ENCODE measurements around the gene ERP29.
"Not testable (repeated sequence)": the region's sequence is repeated elsewhere in the genome, so short reads cannot be mapped to it uniquely, and the experiment has no call there.

ERP29 gene

GRCh38 chr12:112001576-112001975, 11.7 kb upstream of the ERP29 start:
- no peaks in the 10 kb centered on the region for H3K4me1 ChIP-seq (ENCODE audit: control insufficient read depth, insufficient read depth, low read length)
- H3K27me3 ChIP-seq (ENCODE audit: control insufficient read depth, insufficient read depth, low read length, poor library complexity, severe bottlenecking), result no peaks in the 10 kb centered on the region
- no peak overlapping the region for H3K4me3 ChIP-seq (ENCODE audit: insufficient read depth, low read depth, low read length)
- H3K27ac ChIP-seq (ENCODE audit: insufficient read depth, low read depth, low read length, poor library complexity, severe bottlenecking), result no peak overlapping the region
- no peaks in the 10 kb centered on the region for H3K36me3 ChIP-seq (ENCODE audit: control insufficient read depth, insufficient read depth, low read length)
- H3K9me3 ChIP-seq (ENCODE audit: control insufficient read depth, low read length), result no peaks in the 10 kb centered on the region

- no peaks in the 10 kb centered on the region for H3K9me3 ChIP-seq (ENCODE audit: control insufficient read depth, low read length)
- WGBS, 2 experiments, result 91 to 93% methylated on average over 3 of the region's 3 CpGs
- no peaks in the 10 kb centered on the region for H3K27me3 ChIP-seq (ENCODE audit: control insufficient read depth, insufficient read depth, low read length, poor library complexity, severe bottlenecking)
- H3K27ac ChIP-seq (ENCODE audit: insufficient read depth, low read depth, low read length, poor library complexity, severe bottlenecking), result no peak overlapping the region
- no peaks in the 10 kb centered on the region for H3K4me1 ChIP-seq (ENCODE audit: control insufficient read depth, insufficient read depth, low read length)
- H3K4me3 ChIP-seq (ENCODE audit: insufficient read depth, low read depth, low read length), result no peak overlapping the region
- H3K36me3 ChIP-seq (ENCODE audit: control insufficient read depth, insufficient read depth, low read length), result no peaks in the 10 kb centered on the region
These were observed 9.2 kb upstream of the ERP29 start for GRCh38 chr12:112004041-112004440.

GRCh38 chr12:112005419-112006395, 7.5 kb upstream of the ERP29 start:
- H3K36me3 ChIP-seq (ENCODE audit: control insufficient read depth, insufficient read depth, low read length), result peaks cover 4% of the 10 kb centered on the region
- H3K4me1 ChIP-seq (ENCODE audit: control insufficient read depth, insufficient read depth, low read length), result no peaks in the 10 kb centered on the region
- H3K27me3 ChIP-seq (ENCODE audit: control insufficient read depth, insufficient read depth, low read length, poor library complexity, severe bottlenecking), result no peaks in the 10 kb centered on the region
- H3K9me3 ChIP-seq (ENCODE audit: control insufficient read depth, low read length), result no peaks in the 10 kb centered on the region
- no peak overlapping the region for H3K27ac ChIP-seq (ENCODE audit: insufficient read depth, low read depth, low read length, poor library complexity, severe bottlenecking)
- no peak overlapping the region for H3K4me3 ChIP-seq (ENCODE audit: insufficient read depth, low read depth, low read length)
- WGBS, 2 experiments, result 73% methylated on average over 6 of the region's 6 CpGs

- Histone ChIP-seq H3K27me3 (ENCODE audit: control insufficient read depth, insufficient read depth, low read length, poor library complexity, severe bottlenecking) (no peaks in the 10 kb centered on the region), H3K4me1 (ENCODE audit: control insufficient read depth, insufficient read depth, low read length) (no peaks in the 10 kb centered on the region), H3K27ac (ENCODE audit: insufficient read depth, low read depth, low read length, poor library complexity, severe bottlenecking) (no peak overlapping the region), H3K4me3 (ENCODE audit: insufficient read depth, low read depth, low read length) (no peak overlapping the region), H3K36me3 (ENCODE audit: control insufficient read depth, insufficient read depth, low read length) (peaks cover 4% of the 10 kb centered on the region), H3K9me3 (ENCODE audit: control insufficient read depth, low read length) (no peaks in the 10 kb centered on the region)
- WGBS, 2 experiments, result 90 to 95% methylated on average over 9 of the region's 9 CpGs
These were observed 5.3 kb upstream of the ERP29 start for GRCh38 chr12:112007945-112008344.

GRCh38 chr12:112008918-112009317, 4.3 kb upstream of the ERP29 start:
- H3K27ac ChIP-seq (ENCODE audit: insufficient read depth, low read depth, low read length, poor library complexity, severe bottlenecking), result no peak overlapping the region

GRCh38 chr12:112009596-112009995, 3.6 kb upstream of the ERP29 start:
- not testable (repeated sequence) for H3K27ac ChIP-seq (ENCODE audit: insufficient read depth, low read depth, low read length, poor library complexity, severe bottlenecking); H3K36me3 ChIP-seq (ENCODE audit: control insufficient read depth, insufficient read depth, low read length); H3K27me3 ChIP-seq (ENCODE audit: control insufficient read depth, insufficient read depth, low read length, poor library complexity, severe bottlenecking); H3K9me3 ChIP-seq (ENCODE audit: control insufficient read depth, low read length); H3K4me1 ChIP-seq (ENCODE audit: control insufficient read depth, insufficient read depth, low read length); H3K4me3 ChIP-seq (ENCODE audit: insufficient read depth, low read depth, low read length)
- WGBS, 2 experiments, result 85 to 89% methylated on average over 2 of the region's 3 CpGs

More at GRCh38 chr12:112008918-112009317, 4.3 kb upstream of the ERP29 start:
- Histone ChIP-seq H3K9me3 (ENCODE audit: control insufficient read depth, low read length) (no peaks in the 10 kb centered on the region), H3K4me1 (ENCODE audit: control insufficient read depth, insufficient read depth, low read length) (no peaks in the 10 kb centered on the region), H3K36me3 (ENCODE audit: control insufficient read depth, insufficient read depth, low read length) (peaks cover 4% of the 10 kb centered on the region), H3K4me3 (ENCODE audit: insufficient read depth, low read depth, low read length) (no peak overlapping the region), H3K27me3 (ENCODE audit: control insufficient read depth, insufficient read depth, low read length, poor library complexity, severe bottlenecking) (no peaks in the 10 kb centered on the region)
- WGBS, 2 experiments, result no CpG with 5 or more reads among the region's 3 CpGs

- H3K4me3 ChIP-seq (ENCODE audit: insufficient read depth, low read depth, low read length), result no peak overlapping the region
- no peaks in the 10 kb centered on the region for H3K4me1 ChIP-seq (ENCODE audit: control insufficient read depth, insufficient read depth, low read length)
- WGBS, 2 experiments, result 94 to 95% methylated on average over 8 of the region's 8 CpGs
- H3K9me3 ChIP-seq (ENCODE audit: control insufficient read depth, low read length), result no peaks in the 10 kb centered on the region
- no peak overlapping the region for H3K27ac ChIP-seq (ENCODE audit: insufficient read depth, low read depth, low read length, poor library complexity, severe bottlenecking)
- no peaks in the 10 kb centered on the region for H3K27me3 ChIP-seq (ENCODE audit: control insufficient read depth, insufficient read depth, low read length, poor library complexity, severe bottlenecking)
- peaks cover 4% of the 10 kb centered on the region for H3K36me3 ChIP-seq (ENCODE audit: control insufficient read depth, insufficient read depth, low read length)
These were observed 2.5 kb upstream of the ERP29 start for GRCh38 chr12:112010415-112011344.

GRCh38 chr12:112011685-112012084, 1.5 kb upstream of the ERP29 start:
- 93 to 94% methylated on average over 8 of the region's 8 CpGs for WGBS, 2 experiments

GRCh38 chr12:112013601-112014402, 576 bp downstream of the ERP29 start:
- 1 to 2% methylated on average over 54 of the region's 54 CpGs for WGBS, 2 experiments
- H3K27ac ChIP-seq (ENCODE audit: insufficient read depth, low read depth, low read length, poor library complexity, severe bottlenecking), result peak overlapping the region; percentile 92
- peak overlapping the region; percentile 99 for H3K4me3 ChIP-seq (ENCODE audit: insufficient read depth, low read depth, low read length)
- peaks cover 4% of the 10 kb centered on the region for H3K36me3 ChIP-seq (ENCODE audit: control insufficient read depth, insufficient read depth, low read length)
- no peaks in the 10 kb centered on the region for H3K27me3 ChIP-seq (ENCODE audit: control insufficient read depth, insufficient read depth, low read length, poor library complexity, severe bottlenecking)
- H3K9me3 ChIP-seq (ENCODE audit: control insufficient read depth, low read length), result no peaks in the 10 kb centered on the region
- no peaks in the 10 kb centered on the region for H3K4me1 ChIP-seq (ENCODE audit: control insufficient read depth, insufficient read depth, low read length)

More at GRCh38 chr12:112011685-112012084, 1.5 kb upstream of the ERP29 start:
- H3K36me3 ChIP-seq (ENCODE audit: control insufficient read depth, insufficient read depth, low read length), result peaks cover 4% of the 10 kb centered on the region
- peak overlapping the region; percentile 99 for H3K4me3 ChIP-seq (ENCODE audit: insufficient read depth, low read depth, low read length)
- no peaks in the 10 kb centered on the region for H3K9me3 ChIP-seq (ENCODE audit: control insufficient read depth, low read length)
- H3K27ac ChIP-seq (ENCODE audit: insufficient read depth, low read depth, low read length, poor library complexity, severe bottlenecking), result no peak overlapping the region
- no peaks in the 10 kb centered on the region for H3K4me1 ChIP-seq (ENCODE audit: control insufficient read depth, insufficient read depth, low read length)
- no peaks in the 10 kb centered on the region for H3K27me3 ChIP-seq (ENCODE audit: control insufficient read depth, insufficient read depth, low read length, poor library complexity, severe bottlenecking)

Data from ectodermal cell (in vitro differentiated cells).